ENCODE data around the gene RBM6. TPM values are rescaled to one million over a fixed set of nuclear protein-coding genes. Genes with fewer than 3 reads are reported as not detected.

The RBM6 gene
- total and polyA plus RNA-seq, 2 experiments from 2014 or later: 66.6 to 97.6 TPM

DNA sequence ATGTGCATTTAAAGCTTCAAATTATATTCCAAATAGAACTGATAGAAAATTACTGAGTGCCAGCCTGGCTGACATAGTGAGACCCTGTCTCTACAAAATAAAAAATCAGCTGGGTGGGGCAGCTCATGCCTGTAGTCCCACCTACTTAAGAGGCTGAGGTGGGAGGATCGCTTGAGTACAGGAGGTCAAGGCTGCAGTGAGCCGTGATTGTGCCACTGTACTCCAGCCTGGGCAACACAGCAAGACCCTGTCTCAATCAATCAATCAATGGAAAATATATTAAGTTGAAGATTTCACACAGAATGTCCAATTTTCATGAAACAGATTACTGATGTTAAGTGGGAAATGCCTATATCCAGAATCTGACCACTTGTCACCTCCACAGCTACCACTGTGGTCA is 14.5 kb upstream of the RBM6 start:
- no peak overlapping the region for H3K4me3 Mint-ChIP-seq
- TF ChIP-seq, protein P1, sequence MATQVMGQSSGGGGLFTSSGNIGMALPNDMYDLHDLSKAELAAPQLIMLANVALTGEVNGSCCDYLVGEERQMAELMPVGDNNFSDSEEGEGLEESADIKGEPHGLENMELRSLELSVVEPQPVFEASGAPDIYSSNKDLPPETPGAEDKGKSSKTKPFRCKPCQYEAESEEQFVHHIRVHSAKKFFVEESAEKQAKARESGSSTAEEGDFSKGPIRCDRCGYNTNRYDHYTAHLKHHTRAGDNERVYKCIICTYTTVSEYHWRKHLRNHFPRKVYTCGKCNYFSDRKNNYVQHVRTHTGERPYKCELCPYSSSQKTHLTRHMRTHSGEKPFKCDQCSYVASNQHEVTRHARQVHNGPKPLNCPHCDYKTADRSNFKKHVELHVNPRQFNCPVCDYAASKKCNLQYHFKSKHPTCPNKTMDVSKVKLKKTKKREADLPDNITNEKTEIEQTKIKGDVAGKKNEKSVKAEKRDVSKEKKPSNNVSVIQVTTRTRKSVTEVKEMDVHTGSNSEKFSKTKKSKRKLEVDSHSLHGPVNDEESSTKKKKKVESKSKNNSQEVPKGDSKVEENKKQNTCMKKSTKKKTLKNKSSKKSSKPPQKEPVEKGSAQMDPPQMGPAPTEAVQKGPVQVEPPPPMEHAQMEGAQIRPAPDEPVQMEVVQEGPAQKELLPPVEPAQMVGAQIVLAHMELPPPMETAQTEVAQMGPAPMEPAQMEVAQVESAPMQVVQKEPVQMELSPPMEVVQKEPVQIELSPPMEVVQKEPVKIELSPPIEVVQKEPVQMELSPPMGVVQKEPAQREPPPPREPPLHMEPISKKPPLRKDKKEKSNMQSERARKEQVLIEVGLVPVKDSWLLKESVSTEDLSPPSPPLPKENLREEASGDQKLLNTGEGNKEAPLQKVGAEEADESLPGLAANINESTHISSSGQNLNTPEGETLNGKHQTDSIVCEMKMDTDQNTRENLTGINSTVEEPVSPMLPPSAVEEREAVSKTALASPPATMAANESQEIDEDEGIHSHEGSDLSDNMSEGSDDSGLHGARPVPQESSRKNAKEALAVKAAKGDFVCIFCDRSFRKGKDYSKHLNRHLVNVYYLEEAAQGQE (IDR thresholded peaks at IDR 0.05; ENCODE audit: unreplicated experiment): no peak
- no peak for TF ChIP-seq POLR2AphosphoS5 (IDR thresholded peaks at IDR 0.05; ENCODE audit: low read depth)
- TF ChIP-seq, protein P2, sequence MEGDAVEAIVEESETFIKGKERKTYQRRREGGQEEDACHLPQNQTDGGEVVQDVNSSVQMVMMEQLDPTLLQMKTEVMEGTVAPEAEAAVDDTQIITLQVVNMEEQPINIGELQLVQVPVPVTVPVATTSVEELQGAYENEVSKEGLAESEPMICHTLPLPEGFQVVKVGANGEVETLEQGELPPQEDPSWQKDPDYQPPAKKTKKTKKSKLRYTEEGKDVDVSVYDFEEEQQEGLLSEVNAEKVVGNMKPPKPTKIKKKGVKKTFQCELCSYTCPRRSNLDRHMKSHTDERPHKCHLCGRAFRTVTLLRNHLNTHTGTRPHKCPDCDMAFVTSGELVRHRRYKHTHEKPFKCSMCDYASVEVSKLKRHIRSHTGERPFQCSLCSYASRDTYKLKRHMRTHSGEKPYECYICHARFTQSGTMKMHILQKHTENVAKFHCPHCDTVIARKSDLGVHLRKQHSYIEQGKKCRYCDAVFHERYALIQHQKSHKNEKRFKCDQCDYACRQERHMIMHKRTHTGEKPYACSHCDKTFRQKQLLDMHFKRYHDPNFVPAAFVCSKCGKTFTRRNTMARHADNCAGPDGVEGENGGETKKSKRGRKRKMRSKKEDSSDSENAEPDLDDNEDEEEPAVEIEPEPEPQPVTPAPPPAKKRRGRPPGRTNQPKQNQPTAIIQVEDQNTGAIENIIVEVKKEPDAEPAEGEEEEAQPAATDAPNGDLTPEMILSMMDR (conservative IDR thresholded peaks at IDR 0.05; ENCODE audit: low read depth in 2 of 2): no peak
- no peak for TF ChIP-seq ZNF114 (CRISPR knock-in tag; IDR thresholded peaks at IDR 0.05)
- TF ChIP-seq EZH2phosphoT487 (IDR thresholded peaks at IDR 0.05; ENCODE audit: unreplicated experiment): no peak
- TF ChIP-seq JUNB (IDR thresholded peaks at IDR 0.05; ENCODE audit: unreplicated experiment): no peak
- TF ChIP-seq, protein P3, sequence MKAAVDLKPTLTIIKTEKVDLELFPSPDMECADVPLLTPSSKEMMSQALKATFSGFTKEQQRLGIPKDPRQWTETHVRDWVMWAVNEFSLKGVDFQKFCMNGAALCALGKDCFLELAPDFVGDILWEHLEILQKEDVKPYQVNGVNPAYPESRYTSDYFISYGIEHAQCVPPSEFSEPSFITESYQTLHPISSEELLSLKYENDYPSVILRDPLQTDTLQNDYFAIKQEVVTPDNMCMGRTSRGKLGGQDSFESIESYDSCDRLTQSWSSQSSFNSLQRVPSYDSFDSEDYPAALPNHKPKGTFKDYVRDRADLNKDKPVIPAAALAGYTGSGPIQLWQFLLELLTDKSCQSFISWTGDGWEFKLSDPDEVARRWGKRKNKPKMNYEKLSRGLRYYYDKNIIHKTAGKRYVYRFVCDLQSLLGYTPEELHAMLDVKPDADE (IDR thresholded peaks at IDR 0.05): no peak
- TF ChIP-seq, protein P4, sequence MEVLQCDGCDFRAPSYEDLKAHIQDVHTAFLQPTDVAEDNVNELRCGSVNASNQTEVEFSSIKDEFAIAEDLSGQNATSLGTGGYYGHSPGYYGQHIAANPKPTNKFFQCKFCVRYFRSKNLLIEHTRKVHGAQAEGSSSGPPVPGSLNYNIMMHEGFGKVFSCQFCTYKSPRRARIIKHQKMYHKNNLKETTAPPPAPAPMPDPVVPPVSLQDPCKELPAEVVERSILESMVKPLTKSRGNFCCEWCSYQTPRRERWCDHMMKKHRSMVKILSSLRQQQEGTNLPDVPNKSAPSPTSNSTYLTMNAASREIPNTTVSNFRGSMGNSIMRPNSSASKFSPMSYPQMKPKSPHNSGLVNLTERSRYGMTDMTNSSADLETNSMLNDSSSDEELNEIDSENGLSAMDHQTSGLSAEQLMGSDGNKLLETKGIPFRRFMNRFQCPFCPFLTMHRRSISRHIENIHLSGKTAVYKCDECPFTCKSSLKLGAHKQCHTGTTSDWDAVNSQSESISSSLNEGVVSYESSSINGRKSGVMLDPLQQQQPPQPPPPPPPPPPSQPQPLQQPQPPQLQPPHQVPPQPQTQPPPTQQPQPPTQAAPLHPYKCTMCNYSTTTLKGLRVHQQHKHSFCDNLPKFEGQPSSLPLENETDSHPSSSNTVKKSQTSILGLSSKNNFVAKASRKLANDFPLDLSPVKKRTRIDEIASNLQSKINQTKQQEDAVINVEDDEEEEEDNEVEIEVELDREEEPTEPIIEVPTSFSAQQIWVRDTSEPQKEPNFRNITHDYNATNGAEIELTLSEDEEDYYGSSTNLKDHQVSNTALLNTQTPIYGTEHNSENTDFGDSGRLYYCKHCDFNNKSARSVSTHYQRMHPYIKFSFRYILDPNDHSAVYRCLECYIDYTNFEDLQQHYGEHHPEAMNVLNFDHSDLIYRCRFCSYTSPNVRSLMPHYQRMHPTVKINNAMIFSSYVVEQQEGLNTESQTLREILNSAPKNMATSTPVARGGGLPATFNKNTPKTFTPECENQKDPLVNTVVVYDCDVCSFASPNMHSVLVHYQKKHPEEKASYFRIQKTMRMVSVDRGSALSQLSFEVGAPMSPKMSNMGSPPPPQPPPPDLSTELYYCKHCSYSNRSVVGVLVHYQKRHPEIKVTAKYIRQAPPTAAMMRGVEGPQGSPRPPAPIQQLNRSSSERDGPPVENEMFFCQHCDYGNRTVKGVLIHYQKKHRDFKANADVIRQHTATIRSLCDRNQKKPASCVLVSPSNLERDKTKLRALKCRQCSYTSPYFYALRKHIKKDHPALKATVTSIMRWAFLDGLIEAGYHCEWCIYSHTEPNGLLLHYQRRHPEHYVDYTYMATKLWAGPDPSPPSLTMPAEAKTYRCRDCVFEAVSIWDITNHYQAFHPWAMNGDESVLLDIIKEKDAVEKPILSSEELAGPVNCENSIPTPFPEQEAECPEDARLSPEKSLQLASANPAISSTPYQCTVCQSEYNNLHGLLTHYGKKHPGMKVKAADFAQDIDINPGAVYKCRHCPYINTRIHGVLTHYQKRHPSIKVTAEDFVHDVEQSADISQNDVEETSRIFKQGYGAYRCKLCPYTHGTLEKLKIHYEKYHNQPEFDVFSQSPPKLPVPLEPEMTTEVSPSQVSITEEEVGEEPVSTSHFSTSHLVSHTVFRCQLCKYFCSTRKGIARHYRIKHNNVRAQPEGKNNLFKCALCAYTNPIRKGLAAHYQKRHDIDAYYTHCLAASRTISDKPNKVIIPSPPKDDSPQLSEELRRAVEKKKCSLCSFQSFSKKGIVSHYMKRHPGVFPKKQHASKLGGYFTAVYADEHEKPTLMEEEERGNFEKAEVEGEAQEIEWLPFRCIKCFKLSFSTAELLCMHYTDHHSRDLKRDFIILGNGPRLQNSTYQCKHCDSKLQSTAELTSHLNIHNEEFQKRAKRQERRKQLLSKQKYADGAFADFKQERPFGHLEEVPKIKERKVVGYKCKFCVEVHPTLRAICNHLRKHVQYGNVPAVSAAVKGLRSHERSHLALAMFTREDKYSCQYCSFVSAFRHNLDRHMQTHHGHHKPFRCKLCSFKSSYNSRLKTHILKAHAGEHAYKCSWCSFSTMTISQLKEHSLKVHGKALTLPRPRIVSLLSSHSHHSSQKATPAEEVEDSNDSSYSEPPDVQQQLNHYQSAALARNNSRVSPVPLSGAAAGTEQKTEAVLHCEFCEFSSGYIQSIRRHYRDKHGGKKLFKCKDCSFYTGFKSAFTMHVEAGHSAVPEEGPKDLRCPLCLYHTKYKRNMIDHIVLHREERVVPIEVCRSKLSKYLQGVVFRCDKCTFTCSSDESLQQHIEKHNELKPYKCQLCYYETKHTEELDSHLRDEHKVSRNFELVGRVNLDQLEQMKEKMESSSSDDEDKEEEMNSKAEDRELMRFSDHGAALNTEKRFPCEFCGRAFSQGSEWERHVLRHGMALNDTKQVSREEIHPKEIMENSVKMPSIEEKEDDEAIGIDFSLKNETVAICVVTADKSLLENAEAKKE (CRISPR knock-in tag; IDR thresholded peaks at IDR 0.05): no peak
- no peak for TF ChIP-seq STAT1 (IDR thresholded peaks at IDR 0.05; ENCODE audit: unreplicated experiment)
- TF ChIP-seq ZNF331 (CRISPR knock-in tag; IDR thresholded peaks at IDR 0.05; ENCODE audit: low read depth): no peak
- TF ChIP-seq EZH2 (IDR thresholded peaks at IDR 0.05; ENCODE audit: low read depth, unreplicated experiment): no peak
- no peak for ATAC-seq
- no peak overlapping the region for H3K27ac ChIP-seq (ENCODE audit: low read depth)
- H3K9me3 Mint-ChIP-seq: no peaks in the 10 kb centered on the region
- H3K4me3 ChIP-seq: no peak overlapping the region
- no peak for DNase-seq (ENCODE audit: low spot score)
- peaks cover 12% of the 10 kb centered on the region for H3K4me1 ChIP-seq (ENCODE audit: insufficient read depth)
- H3K4me1 Mint-ChIP-seq: peaks cover 14% of the 10 kb centered on the region
- no peak overlapping the region for H3K4me2 ChIP-seq
- H3K79me2 ChIP-seq (replicated peaks; ENCODE audit: insufficient read depth): no peaks in the 10 kb centered on the region
- H3K27me3 ChIP-seq (ENCODE audit: insufficient read depth): no peaks in the 10 kb centered on the region
- no peaks in the 10 kb centered on the region for H3K36me3 Mint-ChIP-seq (ENCODE audit: low read depth)
- no peak overlapping the region for H3K27ac Mint-ChIP-seq
- peaks cover 9% of the 10 kb centered on the region for H3K27me3 Mint-ChIP-seq (ENCODE audit: insufficient read depth, low read depth, poor library complexity)
- H3K36me3 ChIP-seq (ENCODE audit: insufficient read depth): no peaks in the 10 kb centered on the region
- no peak overlapping the region for H2AFZ ChIP-seq
- no peaks in the 10 kb centered on the region for H3K9me2 ChIP-seq (ENCODE audit: insufficient read depth)
- no peaks in the 10 kb centered on the region for H4K20me1 ChIP-seq (replicated peaks; ENCODE audit: insufficient read depth)
- peaks cover 5% of the 10 kb centered on the region; the same call in 1 of the 2 replicates for H3F3A ChIP-seq (replicated peaks; ENCODE audit: low read depth)

Measured in GM23338 (cell line).